CD4-positive, alpha-beta T cell treated with Interleukin-15 for 1 hour (primary cell): ENCODE results near the gene PDLIM5.
"Not testable (repeated sequence)": the region's sequence is repeated elsewhere in the genome, so short reads cannot be mapped to it uniquely, and the experiment has no call there.

Experiments
- DNase-seq: peaks from one replicate; pipeline ENCODE4 v3.0.0-alpha.2; 2020

PDLIM5 gene

GRCh38 chr4:94533405-94534223 lies 81.9 kb downstream of the PDLIM5 start:
- no peak for DNase-seq

- DNase-seq = no peak
Observed at GRCh38 chr4:94534401-94535312, 82.9 kb downstream of the PDLIM5 start.

- no peak for DNase-seq
Observed at GRCh38 chr4:94536049-94536448, 84.3 kb downstream of the PDLIM5 start.

GRCh38 chr4:94536649-94537469 lies 85.1 kb downstream of the PDLIM5 start:
- no peak for DNase-seq

- DNase-seq = no peak
Observed at GRCh38 chr4:94537921-94538628, 86.3 kb downstream of the PDLIM5 start.

- no peak for DNase-seq
Observed at GRCh38 chr4:94540476-94540875, 88.7 kb downstream of the PDLIM5 start.

GRCh38 chr4:94544811-94545210 lies 93.1 kb downstream of the PDLIM5 start:
- DNase-seq = no peak

GRCh38 chr4:94545296-94545695 lies 93.6 kb downstream of the PDLIM5 start:
- no peak for DNase-seq

- DNase-seq = no peak
Observed at GRCh38 chr4:94546949-94547348, 95.2 kb downstream of the PDLIM5 start.

- DNase-seq = peak; percentile 22
Observed at GRCh38 chr4:94548571-94548970, 96.8 kb downstream of the PDLIM5 start.

- no peak for DNase-seq
Observed at GRCh38 chr4:94550352-94550751, 98.6 kb downstream of the PDLIM5 start.

- no peak for DNase-seq
Observed at GRCh38 chr4:94550851-94551250, 99.1 kb downstream of the PDLIM5 start.

- no peak for DNase-seq
Observed at GRCh38 chr4:94551643-94552564, 100.2 kb downstream of the PDLIM5 start.

GRCh38 chr4:94556047-94556446 lies 104.3 kb downstream of the PDLIM5 start:
- not testable (repeated sequence) for DNase-seq

- not testable (repeated sequence) for DNase-seq
Observed at GRCh38 chr4:94557632-94558031, 105.9 kb downstream of the PDLIM5 start.

GRCh38 chr4:94558392-94558904 lies 106.7 kb downstream of the PDLIM5 start:
- DNase-seq = no peak

GRCh38 chr4:94559351-94559806 lies 107.6 kb downstream of the PDLIM5 start:
- DNase-seq = no peak

- no peak for DNase-seq
Observed at GRCh38 chr4:94561249-94562024, 109.7 kb downstream of the PDLIM5 start.

GRCh38 chr4:94562285-94562684 lies 110.5 kb downstream of the PDLIM5 start:
- DNase-seq = no peak

- DNase-seq = no peak
Observed at GRCh38 chr4:94564252-94564651, 112.5 kb downstream of the PDLIM5 start.
